GM12892 (cell line): Measurements from ENCODE around the gene AGO1.

Source experiments
- POLR2A ChIP-seq: IDR thresholded peaks from 2 replicates; pipeline ENCODE4 v1.6.1; 2011; ENCODE audit warnings: low read depth, low read length, control low read depth
- POLR2AphosphoS5 ChIP-seq: IDR thresholded peaks from 2 replicates; pipeline ENCODE4 v1.6.1; 2011; ENCODE audit warnings: low read depth, low read length, control low read depth

GRCh38 chr1:35863136-35863535 lies 19.9 kb upstream of the AGO1 start:
- TF ChIP-seq POLR2A (no peak), POLR2AphosphoS5 (no peak)
